ENCODE results near the gene KIF3A. TPM values are rescaled to one million over a fixed set of nuclear protein-coding genes. Genes with fewer than 3 reads are reported as not detected.

Gene KIF3A
- total and polyA plus RNA-seq, 4 donors: 0.58 to 1.2 (median 0.86) TPM

GRCh38 chr5:132733499-132734148 lies 3.7 kb downstream of the KIF3A start:
- peaks cover 2 to 11% (median 7%) of the 10 kb centered on the region in 4 donors for H3K4me1 ChIP-seq (ENCODE audit: control insufficient read depth in 4 of 4, insufficient read depth in 4 of 4, low read length in 3 of 4)
- H3K36me3 ChIP-seq (ENCODE audit: control insufficient read depth in 4 of 4, insufficient read depth in 3 of 4, low read depth in 1 of 4, low read length in 3 of 4): no peaks in the 10 kb centered on the region
- H3K9ac ChIP-seq (ENCODE audit: low read depth in 1 of 2, low read length in 2 of 2): no peak overlapping the region
- H3K27me3 ChIP-seq (ENCODE audit: control insufficient read depth in 4 of 4, insufficient read depth in 4 of 4, low read length in 3 of 4): no peaks in the 10 kb centered on the region
- H3K4me3 ChIP-seq (ENCODE audit: low read depth in 1 of 3, low read length in 3 of 3): no peak overlapping the region
- DNase-seq (ENCODE audit: low spot score): no peak
- H3K27ac ChIP-seq (ENCODE audit: low read depth in 1 of 2, low read length in 2 of 2): no peak overlapping the region
- no peak for TF ChIP-seq ATF3 (IDR thresholded peaks at IDR 0.05)
- TF ChIP-seq EGR1 (IDR thresholded peaks at IDR 0.05; ENCODE audit: low read depth in 2 of 2): no peak
- no peak for TF ChIP-seq SP1 (IDR thresholded peaks at IDR 0.05)
- no peak for TF ChIP-seq NR2F2 (IDR thresholded peaks at IDR 0.05)
- no peak for TF ChIP-seq HNF4G (IDR thresholded peaks at IDR 0.05)
- no peak for TF ChIP-seq ZBTB33 (IDR thresholded peaks at IDR 0.05)
- TF ChIP-seq YY1 (IDR thresholded peaks at IDR 0.05): no peak
- TF ChIP-seq MAX (IDR thresholded peaks at IDR 0.05): no peak
- no peak for TF ChIP-seq FOXA1 (IDR thresholded peaks at IDR 0.05)
- no peak for TF ChIP-seq CTCF (IDR thresholded peaks at IDR 0.05; ENCODE audit: low read depth, low read length, missing input control)
- no peak for TF ChIP-seq JUND (IDR thresholded peaks at IDR 0.05)
- TF ChIP-seq FOXA2 (IDR thresholded peaks at IDR 0.05): no peak
- TF ChIP-seq GABPA (IDR thresholded peaks at IDR 0.05 in 1 of 2, conservative IDR thresholded peaks at IDR 0.05 in 1 of 2): no peak
- no peak for TF ChIP-seq RAD21 (IDR thresholded peaks at IDR 0.05)
- TF ChIP-seq HNF4A (conservative IDR thresholded peaks at IDR 0.05): no peak
- WGBS: 83% methylated on average over 2 of the region's 2 CpGs
- H3K9me3 ChIP-seq (ENCODE audit: control insufficient read depth in 4 of 4, low read length in 3 of 4): no peaks in the 10 kb centered on the region

- DNase-seq (ENCODE audit: low spot score): no peak
- Histone ChIP-seq H3K4me3 (ENCODE audit: low read depth in 1 of 3, low read length in 3 of 3) (no peak overlapping the region), H3K4me1 (ENCODE audit: control insufficient read depth in 4 of 4, insufficient read depth in 4 of 4, low read length in 3 of 4) (no peaks in the 10 kb centered on the region), H3K27me3 (ENCODE audit: control insufficient read depth in 4 of 4, insufficient read depth in 4 of 4, low read length in 3 of 4) (no peaks in the 10 kb centered on the region), H3K27ac (ENCODE audit: low read depth in 1 of 2, low read length in 2 of 2) (no peak overlapping the region), H3K36me3 (ENCODE audit: control insufficient read depth in 4 of 4, insufficient read depth in 3 of 4, low read depth in 1 of 4, low read length in 3 of 4) (no peaks in the 10 kb centered on the region), H3K9ac (ENCODE audit: low read depth in 1 of 2, low read length in 2 of 2) (no peak overlapping the region), H3K9me3 (ENCODE audit: control insufficient read depth in 4 of 4, low read length in 3 of 4) (no peaks in the 10 kb centered on the region)
- TF ChIP-seq MAX (IDR thresholded peaks at IDR 0.05) (no peak), RAD21 (IDR thresholded peaks at IDR 0.05) (no peak), HNF4G (IDR thresholded peaks at IDR 0.05) (no peak), NR2F2 (IDR thresholded peaks at IDR 0.05) (no peak), YY1 (IDR thresholded peaks at IDR 0.05) (no peak), CTCF (IDR thresholded peaks at IDR 0.05; ENCODE audit: low read depth, low read length, missing input control) (no peak), SP1 (IDR thresholded peaks at IDR 0.05) (no peak), ZBTB33 (IDR thresholded peaks at IDR 0.05) (no peak), EGR1 (IDR thresholded peaks at IDR 0.05; ENCODE audit: low read depth in 2 of 2) (no peak), JUND (IDR thresholded peaks at IDR 0.05) (no peak), REST (IDR thresholded peaks at IDR 0.05) (no peak), FOXA2 (IDR thresholded peaks at IDR 0.05) (no peak), FOXA1 (IDR thresholded peaks at IDR 0.05) (no peak)
- WGBS: 97% methylated on average over 10 of the region's 10 CpGs
Observed at GRCh38 chr5:132729896-132730295, 7.5 kb downstream of the KIF3A start.

Data from liver (tissue), 9 donors.